ENCODE data around the gene KRTAP10-1. TPM values are rescaled to one million over a fixed set of nuclear protein-coding genes. Genes with fewer than 3 reads are reported as not detected.

KRTAP10-1 gene
- total and polyA plus RNA-seq, 2 of the 8 experiments (the other 6 are each of a cell fraction or from before 2014, with no cell fraction given): 0.08 TPM; not detected in 1

DNA sequence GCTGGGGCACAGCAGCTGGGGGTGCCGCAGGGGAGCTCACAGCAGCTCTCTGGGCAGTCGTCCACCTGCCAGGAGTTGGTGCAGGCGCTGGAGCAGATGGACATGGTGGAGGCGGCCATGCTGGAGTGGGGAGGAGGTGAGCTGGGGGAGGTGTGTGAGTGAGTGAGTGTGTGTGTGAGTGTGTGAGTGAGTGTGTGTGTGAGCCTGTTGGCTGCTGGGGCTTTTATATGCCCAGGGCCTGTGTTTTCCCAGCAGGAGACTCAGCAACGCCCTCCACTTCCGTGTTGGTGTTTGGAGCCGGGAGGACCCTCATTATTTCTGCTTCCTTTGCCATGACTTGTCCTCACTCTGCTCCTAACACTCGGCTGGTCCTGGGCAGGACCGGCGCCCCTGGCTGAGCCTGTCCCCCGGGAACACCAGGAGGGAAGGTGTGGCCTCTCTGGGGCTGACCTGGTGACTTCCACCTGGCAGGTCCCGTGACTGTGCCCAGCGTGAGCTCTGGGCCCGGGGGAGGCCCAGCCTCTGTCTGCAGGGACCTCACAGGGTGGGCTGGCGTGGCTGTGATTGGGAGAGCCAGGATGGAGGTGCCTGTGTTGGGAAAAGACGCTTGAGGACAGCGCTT lies 11.5 kb upstream of the KRTAP10-1 start, which contains the start of gene KRTAP10-2 (continued):
- no peak for TF ChIP-seq RBBP5 (IDR thresholded peaks at IDR 0.05; ENCODE audit: borderline replicate concordance, low read depth, low read length)
- TF ChIP-seq TCF12 (IDR thresholded peaks at IDR 0.05; ENCODE audit: low read depth, low read length): no peak
- TF ChIP-seq BCL11A (IDR thresholded peaks at IDR 0.05; ENCODE audit: low read depth in 2 of 2, low read length in 2 of 2): no peak
- TF ChIP-seq, protein P1, sequence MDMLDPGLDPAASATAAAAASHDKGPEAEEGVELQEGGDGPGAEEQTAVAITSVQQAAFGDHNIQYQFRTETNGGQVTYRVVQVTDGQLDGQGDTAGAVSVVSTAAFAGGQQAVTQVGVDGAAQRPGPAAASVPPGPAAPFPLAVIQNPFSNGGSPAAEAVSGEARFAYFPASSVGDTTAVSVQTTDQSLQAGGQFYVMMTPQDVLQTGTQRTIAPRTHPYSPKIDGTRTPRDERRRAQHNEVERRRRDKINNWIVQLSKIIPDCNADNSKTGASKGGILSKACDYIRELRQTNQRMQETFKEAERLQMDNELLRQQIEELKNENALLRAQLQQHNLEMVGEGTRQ (IDR thresholded peaks at IDR 0.05; ENCODE audit: low read length): no peak
- TF ChIP-seq GTF2F1 (IDR thresholded peaks at IDR 0.05; ENCODE audit: borderline replicate concordance, low read depth, low read length): no peak
- TF ChIP-seq ZNF274 (IDR thresholded peaks at IDR 0.05; ENCODE audit: borderline replicate concordance, extremely low read depth, low read length): no peak

Data from H1 (cell line).